DOHH2 (cell line): Measurements from ENCODE around the gene MTHFR.

Experiments used
- H3F3A ChIP-seq: fragments of 200-600 bp; sonication (generic), shearing (Covaris generic); 2 replicates; pipeline ENCODE4 v1.6.0; 2016; ENCODE audit warnings: antibody characterized with exemption, mild to moderate bottlenecking; ENCODE audit not compliant: control insufficient read depth, insufficient read depth
- H3K27ac ChIP-seq: fragments of 200-600 bp; sonication (generic); 2 replicates; pipeline ENCODE4 v1.5.1; 2014; ENCODE audit warnings: low read depth, mild to moderate bottlenecking, low read length, moderate library complexity
- H3K27me3 ChIP-seq: fragments of 200-600 bp; sonication (generic); 2 replicates; pipeline ENCODE4 v1.6.1; 2014; ENCODE audit warnings: mild to moderate bottlenecking, low read length, mixed read lengths; ENCODE audit not compliant: control insufficient read depth
- H3K36me3 ChIP-seq: fragments of 200-600 bp; sonication (generic); 2 replicates; pipeline ENCODE4 v1.6.1; 2014; ENCODE audit warnings: mild to moderate bottlenecking, low read length, moderate library complexity, mixed read lengths; ENCODE audit not compliant: control insufficient read depth
- H3K4me1 ChIP-seq: fragments of 200-600 bp; sonication (generic); 2 replicates; pipeline ENCODE4 v1.6.1; 2014; ENCODE audit warnings: mild to moderate bottlenecking, low read length, mixed read lengths; ENCODE audit not compliant: control insufficient read depth
- H3K4me2 ChIP-seq: fragments of 200-600 bp; sonication (generic); 2 replicates; pipeline ENCODE4 v1.6.0; 2014; ENCODE audit warnings: mild to moderate bottlenecking, low read length, moderate library complexity
- H3K4me3 ChIP-seq: fragments of 200-600 bp; sonication (generic); 2 replicates; pipeline ENCODE4 v1.5.1; 2014; ENCODE audit warnings: mild to moderate bottlenecking, low read length, mixed read lengths
- H3K79me2 ChIP-seq: fragments of 200-600 bp; sonication (generic); 2 replicates; pipeline ENCODE4 v1.6.1; 2014; ENCODE audit warnings: mild to moderate bottlenecking, low read length, mixed read lengths; ENCODE audit not compliant: control insufficient read depth
- H3K9me2 ChIP-seq: fragments of 200-600 bp; sonication (generic); replicated peaks from 2 replicates; pipeline ENCODE4 v1.6.1; 2014; ENCODE audit warnings: mild to moderate bottlenecking, low read length, mixed read lengths; ENCODE audit not compliant: control insufficient read depth
- H3K9me3 ChIP-seq: fragments of 200-600 bp; sonication (generic); 2 replicates; pipeline ENCODE4 v1.6.1; 2014; ENCODE audit warnings: antibody characterized with exemption, low read length, mixed read lengths; ENCODE audit not compliant: control insufficient read depth, insufficient read depth
- H4K20me1 ChIP-seq: fragments of 200-600 bp; sonication (generic); 2 replicates; pipeline ENCODE4 v1.6.0; 2014; ENCODE audit warnings: low read depth, mild to moderate bottlenecking, antibody characterized with exemption, low read length, moderate library complexity; ENCODE audit not compliant: control insufficient read depth, insufficient read depth
- CTCF ChIP-seq: fragments of 200-600 bp; sonication (generic); IDR thresholded peaks from one replicate; pipeline ENCODE4 v1.5.1; 2014; ENCODE audit warnings: antibody characterized with exemption, mild to moderate bottlenecking, low read depth, low read length; ENCODE audit not compliant: poor library complexity, severe bottlenecking
- EZH2phosphoT487 ChIP-seq: fragments of 200-600 bp; sonication (generic); IDR thresholded peaks from 2 replicates; pipeline ENCODE4 v1.6.1; 2017; ENCODE audit warnings: borderline replicate concordance, mild to moderate bottlenecking, antibody characterized with exemption, low read length, moderate library complexity, mixed read lengths

MTHFR gene

GRCh38 chr1:11793819-11794218, 11.9 kb downstream of the MTHFR start:
- no peak overlapping the region for H3K4me3 ChIP-seq
- H3F3A ChIP-seq: no peaks in the 10 kb centered on the region
- H3K79me2 ChIP-seq: no peaks in the 10 kb centered on the region
- TF ChIP-seq CTCF (no peak), EZH2phosphoT487 (no peak)
- H3K27ac ChIP-seq: no peak overlapping the region
- H3K4me1 ChIP-seq: peaks cover 9% of the 10 kb centered on the region
- no peaks in the 10 kb centered on the region for H4K20me1 ChIP-seq
- no peaks in the 10 kb centered on the region for H3K9me3 ChIP-seq
- no peaks in the 10 kb centered on the region for H3K9me2 ChIP-seq
- peaks cover 57% of the 10 kb centered on the region for H3K36me3 ChIP-seq
- H3K4me2 ChIP-seq: no peak overlapping the region
- no peaks in the 10 kb centered on the region for H3K27me3 ChIP-seq

- TF ChIP-seq CTCF (no peak), EZH2phosphoT487 (no peak)
- Histone ChIP-seq H3K4me3 (no peak overlapping the region), H3K9me3 (no peaks in the 10 kb centered on the region), H3K27ac (no peak overlapping the region), H3F3A (no peaks in the 10 kb centered on the region), H4K20me1 (no peaks in the 10 kb centered on the region), H3K27me3 (no peaks in the 10 kb centered on the region), H3K79me2 (no peaks in the 10 kb centered on the region), H3K4me1 (peaks cover 9% of the 10 kb centered on the region), H3K36me3 (peaks cover 52% of the 10 kb centered on the region), H3K4me2 (no peak overlapping the region), H3K9me2 (no peaks in the 10 kb centered on the region)
These were observed 13.7 kb downstream of the MTHFR start for GRCh38 chr1:11792106-11792505.

GRCh38 chr1:11790880-11791715, 14.7 kb downstream of the MTHFR start:
- Histone ChIP-seq H3K36me3 (peaks cover 46% of the 10 kb centered on the region), H3F3A (peaks cover 6% of the 10 kb centered on the region), H3K27ac (no peak overlapping the region), H3K4me2 (no peak overlapping the region), H3K79me2 (no peaks in the 10 kb centered on the region), H3K27me3 (no peaks in the 10 kb centered on the region), H4K20me1 (no peaks in the 10 kb centered on the region), H3K9me2 (no peaks in the 10 kb centered on the region), H3K4me1 (peaks cover 19% of the 10 kb centered on the region), H3K9me3 (no peaks in the 10 kb centered on the region), H3K4me3 (no peak overlapping the region)
- no peak for TF ChIP-seq CTCF
- no peak for TF ChIP-seq EZH2phosphoT487
